ENCODE results near the gene RAPGEF1.

DNA sequence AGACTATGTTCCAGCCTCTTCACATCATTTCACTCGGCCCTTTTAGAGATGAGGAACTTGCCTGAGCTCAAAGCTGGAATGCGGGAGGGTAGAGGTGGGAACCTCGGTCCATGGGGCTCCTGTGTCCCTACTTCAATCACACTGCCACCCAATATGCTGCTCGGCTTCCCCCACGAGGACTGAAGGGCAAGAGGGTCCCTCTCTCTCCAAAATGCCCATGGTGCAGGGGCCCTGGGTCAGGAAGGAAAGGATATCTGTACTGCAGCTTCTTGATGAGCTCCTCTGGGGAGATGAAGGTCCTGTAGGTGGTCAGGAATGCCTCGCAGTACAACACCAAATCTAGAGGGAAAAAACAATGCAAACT, 148.0 kb downstream of the RAPGEF1 start:
- TF ChIP-seq CTCF (IDR thresholded peaks at IDR 0.05; ENCODE audit: low read depth, low read length) (no peak), POLR2A (IDR thresholded peaks at IDR 0.05; ENCODE audit: extremely low read depth, insufficient read length) (no peak), MYC (IDR thresholded peaks at IDR 0.05; ENCODE audit: low read depth, low read length) (no peak)
- TF ChIP-seq, protein P1, sequence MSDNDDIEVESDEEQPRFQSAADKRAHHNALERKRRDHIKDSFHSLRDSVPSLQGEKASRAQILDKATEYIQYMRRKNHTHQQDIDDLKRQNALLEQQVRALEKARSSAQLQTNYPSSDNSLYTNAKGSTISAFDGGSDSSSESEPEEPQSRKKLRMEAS (IDR thresholded peaks at IDR 0.05; ENCODE audit: low read depth, low read length), result no peak
